GM21529 (cell line): ENCODE results near the gene AASDH.

Source experiments
- ATAC-seq: cut with Tn5 transposase; IDR thresholded peaks from one replicate; pipeline ENCODE4 v1.9.1; 2021; ENCODE audit not compliant: unreplicated experiment

Gene AASDH, protein sequence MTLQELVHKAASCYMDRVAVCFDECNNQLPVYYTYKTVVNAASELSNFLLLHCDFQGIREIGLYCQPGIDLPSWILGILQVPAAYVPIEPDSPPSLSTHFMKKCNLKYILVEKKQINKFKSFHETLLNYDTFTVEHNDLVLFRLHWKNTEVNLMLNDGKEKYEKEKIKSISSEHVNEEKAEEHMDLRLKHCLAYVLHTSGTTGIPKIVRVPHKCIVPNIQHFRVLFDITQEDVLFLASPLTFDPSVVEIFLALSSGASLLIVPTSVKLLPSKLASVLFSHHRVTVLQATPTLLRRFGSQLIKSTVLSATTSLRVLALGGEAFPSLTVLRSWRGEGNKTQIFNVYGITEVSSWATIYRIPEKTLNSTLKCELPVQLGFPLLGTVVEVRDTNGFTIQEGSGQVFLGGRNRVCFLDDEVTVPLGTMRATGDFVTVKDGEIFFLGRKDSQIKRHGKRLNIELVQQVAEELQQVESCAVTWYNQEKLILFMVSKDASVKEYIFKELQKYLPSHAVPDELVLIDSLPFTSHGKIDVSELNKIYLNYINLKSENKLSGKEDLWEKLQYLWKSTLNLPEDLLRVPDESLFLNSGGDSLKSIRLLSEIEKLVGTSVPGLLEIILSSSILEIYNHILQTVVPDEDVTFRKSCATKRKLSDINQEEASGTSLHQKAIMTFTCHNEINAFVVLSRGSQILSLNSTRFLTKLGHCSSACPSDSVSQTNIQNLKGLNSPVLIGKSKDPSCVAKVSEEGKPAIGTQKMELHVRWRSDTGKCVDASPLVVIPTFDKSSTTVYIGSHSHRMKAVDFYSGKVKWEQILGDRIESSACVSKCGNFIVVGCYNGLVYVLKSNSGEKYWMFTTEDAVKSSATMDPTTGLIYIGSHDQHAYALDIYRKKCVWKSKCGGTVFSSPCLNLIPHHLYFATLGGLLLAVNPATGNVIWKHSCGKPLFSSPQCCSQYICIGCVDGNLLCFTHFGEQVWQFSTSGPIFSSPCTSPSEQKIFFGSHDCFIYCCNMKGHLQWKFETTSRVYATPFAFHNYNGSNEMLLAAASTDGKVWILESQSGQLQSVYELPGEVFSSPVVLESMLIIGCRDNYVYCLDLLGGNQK

DNA sequence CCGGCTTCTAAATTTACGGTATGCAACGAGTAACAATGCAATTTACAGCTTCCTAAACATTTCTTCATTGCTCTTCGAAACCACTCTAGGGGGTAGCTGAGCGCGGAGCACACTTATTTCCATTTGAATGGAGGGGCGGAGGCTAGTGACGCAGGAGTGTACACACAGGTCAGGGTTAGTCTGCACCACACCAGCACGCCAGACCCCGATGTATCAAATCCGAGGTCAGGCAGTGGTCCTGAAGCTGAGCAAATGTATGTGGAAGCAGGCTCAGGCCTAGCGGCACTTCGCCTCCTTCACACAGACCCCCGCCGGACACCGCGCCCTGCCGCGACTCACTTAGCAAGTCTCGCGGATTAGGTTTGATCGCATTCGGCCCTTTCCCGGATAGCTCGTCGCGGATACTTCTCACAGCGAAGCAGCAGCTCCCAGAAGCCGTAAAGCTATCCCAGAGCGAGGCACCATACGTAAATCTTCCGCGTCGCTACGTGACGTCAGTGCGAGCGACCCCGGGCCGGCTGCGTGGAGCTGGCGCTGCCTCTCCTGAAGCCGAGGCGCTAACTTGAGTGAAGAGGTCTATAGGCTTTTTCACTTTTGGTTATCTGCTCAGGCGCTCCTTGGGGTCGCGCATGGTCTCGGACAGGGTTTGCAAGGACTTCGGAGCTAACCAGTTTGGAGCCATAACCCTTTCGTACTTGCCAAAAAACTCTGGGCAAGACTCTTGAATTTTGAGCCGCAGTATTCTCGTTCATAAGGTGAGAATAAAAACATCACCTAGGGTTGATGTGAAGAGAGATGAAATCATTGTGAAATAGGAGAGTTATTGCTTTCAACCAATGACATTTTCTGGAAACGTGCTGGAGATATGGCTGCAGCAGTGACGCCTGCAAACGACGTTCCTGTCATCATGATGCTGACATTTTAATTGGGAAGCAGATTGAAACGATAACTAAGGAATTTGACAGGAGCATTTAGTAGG, at the start of gene AASDH:
Gene AASDH (minus strand): TSS at position 469 of the 979 bp plus-strand sequence. CDS start 3,192 bp downstream, outside the sequence.
- peak; percentile 93 for ATAC-seq

DNA sequence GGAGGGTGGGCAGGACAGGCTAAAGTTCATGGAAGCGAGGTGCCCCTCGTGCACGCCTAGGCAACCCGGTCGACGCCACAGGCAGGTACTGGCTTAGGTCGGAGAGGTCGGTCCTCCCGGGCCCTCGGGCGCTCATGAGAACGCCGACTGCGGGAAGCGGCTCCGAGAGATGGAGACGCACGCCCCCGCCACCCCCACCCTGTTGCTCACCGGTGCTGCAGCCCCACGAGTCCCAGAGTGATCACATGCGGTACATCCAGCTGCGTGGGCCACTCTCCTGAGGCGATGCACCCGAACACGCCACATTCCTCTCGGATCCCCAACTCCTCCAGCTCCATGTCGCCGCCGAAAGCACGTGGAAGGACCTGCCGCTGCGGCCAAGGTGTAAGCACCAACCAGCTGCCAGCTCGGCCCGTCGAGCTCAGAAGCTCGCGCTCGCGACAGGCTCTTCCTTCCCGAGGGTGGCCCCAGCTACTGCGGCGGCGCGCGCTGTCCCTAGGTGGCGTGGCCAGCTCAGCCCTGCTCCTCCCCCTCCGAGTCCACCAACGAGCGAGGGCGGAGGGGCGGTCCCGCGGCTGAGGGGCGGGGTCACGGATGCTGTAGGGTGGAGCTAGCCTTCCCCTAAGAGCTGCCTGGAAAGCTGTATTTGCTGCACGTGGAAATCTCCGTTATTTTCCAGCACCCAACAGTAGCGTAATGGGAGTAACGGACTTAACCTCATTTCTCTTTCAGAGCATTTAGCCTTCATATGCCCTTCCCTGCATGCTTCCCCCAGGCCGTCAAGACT, 48.0 kb upstream of the AASDH start, which contains the start of gene PPAT:
Gene PPAT (minus strand): TSS at position 476 of the 787 bp plus-strand sequence. CDS start 138 bp downstream, at position 338.
- ATAC-seq, result peak; percentile 75

DNA sequence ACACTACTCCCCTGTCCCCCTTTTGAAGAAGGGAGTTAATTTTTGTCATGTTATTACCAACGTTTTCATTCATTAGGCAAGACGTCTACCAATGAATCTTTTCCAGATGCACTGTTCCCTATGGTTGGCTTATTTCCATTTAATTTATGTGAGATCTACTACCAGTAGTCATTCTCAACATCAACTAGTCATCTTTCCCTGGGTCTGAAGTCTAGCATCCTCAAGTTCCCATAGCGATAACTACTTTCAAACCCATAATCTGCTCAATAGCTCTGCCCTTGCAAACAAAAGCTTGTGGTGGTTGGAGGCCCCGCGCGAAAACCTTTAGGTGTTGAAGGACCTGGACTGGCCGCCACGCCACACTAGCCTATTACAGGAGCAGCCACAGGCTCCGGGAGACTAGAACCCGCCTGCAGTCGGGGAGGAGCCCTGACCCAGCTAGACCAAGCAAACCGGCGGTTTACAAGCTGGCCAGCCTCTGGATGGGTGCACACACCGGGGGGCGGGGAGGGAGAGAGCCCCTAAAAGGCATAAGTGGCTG, 47.4 kb upstream of the AASDH start:
- ATAC-seq, result peak; percentile 15

DNA sequence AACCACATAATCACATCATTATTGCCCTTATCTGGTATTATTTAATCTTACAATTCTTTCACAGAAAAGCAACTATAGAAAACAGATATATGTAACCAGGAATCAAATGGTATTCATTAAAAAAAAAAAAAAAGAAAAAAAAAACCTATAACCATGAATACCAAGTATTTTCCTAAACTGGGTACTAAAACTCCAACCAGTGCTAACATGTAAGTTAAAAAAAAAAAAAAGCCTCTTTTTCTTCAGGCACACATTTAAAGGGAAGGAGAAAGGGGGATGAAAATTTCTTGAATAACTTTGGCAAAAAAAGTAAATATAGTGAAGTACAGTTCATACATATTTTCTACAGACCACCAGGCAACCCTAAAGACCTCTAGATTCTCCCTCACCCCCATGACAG, 46.0 kb upstream of the AASDH start:
- ATAC-seq, result no peak

DNA sequence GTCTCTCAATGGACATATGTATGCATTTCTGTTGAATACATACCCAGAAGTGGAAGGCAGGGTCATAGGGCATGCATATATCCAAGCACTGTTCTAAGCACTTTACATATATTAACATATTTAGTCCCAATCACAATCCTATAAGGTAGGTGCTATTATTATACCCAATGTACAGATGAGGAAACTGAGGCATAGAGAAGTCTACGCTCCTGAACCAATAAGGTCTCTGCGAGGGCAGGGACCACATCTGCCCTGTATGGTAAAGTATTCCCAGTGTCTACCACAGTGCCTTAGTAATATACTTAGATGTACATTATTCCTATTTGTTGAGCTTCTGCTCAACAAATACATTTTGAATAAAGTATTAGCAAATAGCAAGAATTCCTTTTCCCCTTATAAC, 42.9 kb upstream of the AASDH start:
- ATAC-seq, result no peak

DNA sequence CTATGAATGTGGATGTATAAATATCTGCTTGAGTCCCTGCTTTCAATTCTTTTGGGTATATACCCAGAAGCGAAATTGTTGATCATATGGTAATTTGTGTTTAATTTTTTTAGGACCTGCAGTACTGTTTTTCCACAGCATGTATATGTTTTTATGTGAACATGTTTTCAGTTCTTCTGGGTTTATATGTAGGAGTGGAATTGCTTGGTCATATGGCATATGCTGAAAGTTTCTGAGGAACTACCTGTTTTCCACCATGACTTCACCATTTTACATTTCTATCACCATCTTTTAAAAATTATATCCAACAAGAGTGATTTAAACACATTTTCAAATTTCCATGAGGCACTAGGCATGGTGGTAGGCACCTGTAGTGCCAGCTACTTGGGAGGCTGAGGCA, 39.9 kb upstream of the AASDH start:
- ATAC-seq, result no peak

DNA sequence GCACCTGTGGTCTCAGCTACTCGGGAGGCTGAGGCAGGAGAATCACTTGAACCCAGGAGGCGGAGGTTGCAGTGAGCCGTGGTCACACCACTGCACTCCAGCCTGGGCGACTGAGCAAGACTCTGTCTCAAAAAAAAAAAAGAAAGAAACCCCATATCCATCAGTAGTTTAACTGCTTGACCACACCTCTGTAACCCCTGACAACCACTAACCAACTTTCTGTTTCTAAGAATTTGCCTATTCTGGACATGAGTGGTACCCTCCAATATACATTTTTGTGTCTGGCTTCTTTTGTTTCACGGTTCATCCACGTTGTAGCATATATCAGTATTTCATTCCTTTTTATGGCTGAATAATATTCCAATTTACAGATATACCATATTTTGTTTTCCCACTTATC, 39.0 kb upstream of the AASDH start:
- peak; percentile 86 for ATAC-seq

DNA sequence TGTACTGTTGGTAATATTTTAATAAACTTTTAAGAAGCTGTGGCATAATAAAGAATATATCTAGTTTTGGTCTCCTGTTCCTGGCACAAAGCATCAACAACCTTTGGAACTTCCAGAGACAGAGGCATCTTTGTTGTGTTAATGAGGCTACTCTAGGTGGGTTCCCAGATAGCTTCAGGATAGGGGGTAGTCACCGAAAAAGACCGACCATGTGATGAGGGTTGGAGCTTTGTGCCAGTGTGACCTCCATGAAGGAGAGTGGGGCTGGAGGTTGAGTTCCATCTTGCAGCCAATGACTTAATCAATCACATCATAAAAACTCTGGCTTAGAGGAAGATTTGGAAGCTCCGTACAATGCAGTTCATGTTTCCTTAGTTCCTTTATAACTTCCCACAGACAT, 38.2 kb upstream of the AASDH start:
- ATAC-seq, result no peak

DNA sequence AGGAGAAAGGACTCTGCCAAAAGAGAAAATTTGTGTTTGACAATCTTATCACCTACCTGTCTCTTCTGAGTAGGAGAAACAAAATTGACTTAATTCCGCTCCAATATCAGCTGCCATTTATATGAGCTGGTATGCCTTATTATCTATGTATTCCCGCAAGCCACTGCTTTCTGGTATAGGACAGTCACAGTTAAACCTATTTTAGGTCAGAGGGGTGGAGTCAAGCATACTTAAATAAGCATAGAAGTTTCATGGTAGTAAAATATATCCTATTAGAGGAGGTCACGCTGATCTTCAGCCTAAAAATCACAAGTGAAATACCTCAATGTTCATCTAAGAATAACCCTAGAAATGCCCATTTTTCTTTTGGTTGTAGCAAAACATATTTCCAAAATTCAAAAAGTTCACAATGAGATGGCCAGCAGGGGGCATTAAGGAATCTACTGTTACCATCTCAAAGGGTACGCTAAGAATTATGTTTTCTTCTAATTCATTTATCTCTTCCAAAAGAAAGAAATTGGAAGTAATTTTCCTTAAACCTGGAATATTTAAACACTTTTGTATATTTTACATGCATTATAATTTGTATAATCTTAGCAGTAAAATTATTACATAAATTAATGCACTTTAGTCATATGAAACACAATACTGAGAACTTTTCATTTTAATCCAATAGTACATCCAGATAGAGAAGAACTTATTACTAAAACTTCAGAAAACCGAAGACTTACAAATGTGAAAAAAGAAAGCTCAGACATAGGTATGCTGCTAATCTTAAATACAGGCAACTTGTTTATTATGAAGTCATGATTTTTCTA, 37.6 kb upstream of the AASDH start:
- ATAC-seq, result no peak

DNA sequence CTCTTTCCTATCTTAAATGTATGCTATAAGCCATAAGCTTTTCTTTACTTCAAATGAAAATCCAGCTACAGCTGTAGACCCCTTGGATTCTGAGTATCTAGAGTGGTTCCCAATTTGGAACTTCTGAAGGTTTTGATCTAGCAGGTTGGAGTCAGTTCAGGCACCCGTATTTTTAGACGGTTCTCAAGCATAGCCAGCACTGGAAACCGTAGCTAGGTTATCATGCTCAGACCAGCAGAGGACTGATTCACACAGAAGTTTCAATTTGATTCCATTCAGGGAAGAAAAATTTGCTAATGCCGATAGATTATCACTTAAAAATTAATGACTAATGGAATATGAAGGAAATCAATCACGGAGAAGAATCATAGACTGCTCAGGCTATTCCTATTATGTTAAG, 36.9 kb upstream of the AASDH start:
- no peak for ATAC-seq

DNA sequence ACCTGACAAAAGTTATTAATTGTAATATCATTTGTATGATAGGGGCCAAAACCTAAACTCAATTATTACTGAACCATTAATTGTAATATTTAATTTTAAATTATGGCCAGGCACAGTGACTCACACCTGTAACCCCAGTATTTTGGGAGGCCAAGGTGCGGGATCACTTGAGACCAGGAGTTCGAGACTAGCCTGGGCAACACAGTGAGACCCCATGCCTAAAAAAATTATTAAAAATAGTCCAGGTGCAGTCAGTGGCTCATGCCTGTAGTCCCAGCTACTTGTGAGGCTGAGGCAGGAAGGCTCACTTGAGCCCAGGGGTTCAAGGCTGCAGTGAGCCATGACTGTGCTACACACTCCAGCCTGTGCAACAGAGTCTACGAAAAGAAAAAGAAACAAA, 30.1 kb upstream of the AASDH start:
- no peak for ATAC-seq

DNA sequence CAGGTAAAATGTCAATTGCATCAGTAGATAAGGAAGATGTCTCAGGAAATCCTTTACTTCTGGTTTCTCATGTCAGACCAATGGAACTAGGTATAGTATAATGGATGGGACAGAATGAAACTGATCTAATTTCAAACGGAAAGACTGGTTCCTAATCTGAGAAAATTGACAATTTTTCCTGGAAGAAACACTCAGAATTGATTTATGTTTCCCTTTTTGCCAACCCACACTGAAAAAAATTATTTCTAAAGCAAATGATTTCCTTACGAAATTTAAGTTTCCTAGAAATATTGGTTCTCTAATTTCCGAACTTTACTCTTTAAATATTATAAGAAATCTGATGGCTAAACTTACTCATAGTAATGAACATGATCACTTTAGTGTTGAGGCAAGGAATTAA, 29.1 kb upstream of the AASDH start:
- no peak for ATAC-seq

DNA sequence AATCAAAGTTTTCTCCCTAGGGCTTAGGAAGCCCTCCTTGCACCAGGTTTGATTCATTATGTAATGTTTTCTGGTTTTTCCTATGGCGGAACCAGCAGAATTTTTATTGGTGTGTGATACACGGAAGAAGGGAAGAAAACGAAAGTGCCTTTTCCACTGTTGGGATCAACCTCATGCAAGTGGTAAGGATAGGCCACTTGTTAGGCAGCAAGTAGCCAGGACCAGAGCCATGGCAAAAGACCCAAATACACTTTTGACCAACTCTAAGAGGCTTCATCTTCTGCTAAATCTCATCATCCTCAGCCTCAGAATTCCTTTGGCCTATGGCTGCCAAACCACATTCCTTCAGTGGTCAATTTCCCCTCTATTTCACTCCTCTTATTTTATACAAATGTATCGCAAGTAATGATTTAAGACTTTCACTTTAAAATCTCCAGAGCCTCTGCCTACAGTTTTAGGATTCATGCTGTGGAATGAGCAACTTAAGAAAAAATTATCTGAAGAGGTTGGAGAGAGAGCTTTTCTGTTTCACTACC, 26.9 kb upstream of the AASDH start:
- ATAC-seq, result no peak

DNA sequence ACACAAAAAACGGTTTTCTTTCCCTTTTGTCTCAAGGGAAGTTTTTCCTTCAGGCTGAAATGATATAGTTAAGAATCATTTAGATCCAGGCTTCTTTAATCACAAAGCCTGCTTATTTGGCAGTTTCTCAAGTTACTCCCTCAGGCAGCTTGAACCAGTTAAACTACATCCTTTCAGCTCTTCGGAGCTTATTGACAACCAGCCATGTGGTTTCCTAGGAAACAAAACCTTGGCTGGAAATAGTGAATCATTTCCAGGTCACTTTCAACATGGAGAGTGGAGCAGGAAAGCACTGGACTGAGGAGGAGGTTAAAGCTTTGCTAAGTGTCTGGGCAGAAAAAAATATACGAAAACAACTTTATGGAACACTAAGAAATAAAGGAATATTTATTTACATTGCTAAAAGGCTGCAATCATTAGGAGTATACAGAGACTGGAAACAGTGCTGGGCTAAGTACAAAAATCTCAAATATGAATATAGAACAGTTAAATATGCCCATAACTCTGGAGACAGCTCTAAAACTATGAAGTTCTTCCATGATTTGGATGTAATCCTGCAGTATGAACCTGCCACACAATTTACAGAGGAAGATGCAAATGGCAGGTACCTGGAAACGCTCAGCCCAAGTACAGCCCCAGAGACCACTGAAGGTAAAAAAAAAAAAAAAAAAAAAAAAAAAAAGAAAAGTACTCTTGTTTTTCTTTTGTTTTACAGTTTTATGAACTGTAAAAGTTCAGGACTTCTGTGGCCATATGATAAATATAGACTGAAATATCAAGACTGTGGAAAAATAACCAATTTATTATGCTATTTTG, 23.2 kb upstream of the AASDH start:
- no peak for ATAC-seq

DNA sequence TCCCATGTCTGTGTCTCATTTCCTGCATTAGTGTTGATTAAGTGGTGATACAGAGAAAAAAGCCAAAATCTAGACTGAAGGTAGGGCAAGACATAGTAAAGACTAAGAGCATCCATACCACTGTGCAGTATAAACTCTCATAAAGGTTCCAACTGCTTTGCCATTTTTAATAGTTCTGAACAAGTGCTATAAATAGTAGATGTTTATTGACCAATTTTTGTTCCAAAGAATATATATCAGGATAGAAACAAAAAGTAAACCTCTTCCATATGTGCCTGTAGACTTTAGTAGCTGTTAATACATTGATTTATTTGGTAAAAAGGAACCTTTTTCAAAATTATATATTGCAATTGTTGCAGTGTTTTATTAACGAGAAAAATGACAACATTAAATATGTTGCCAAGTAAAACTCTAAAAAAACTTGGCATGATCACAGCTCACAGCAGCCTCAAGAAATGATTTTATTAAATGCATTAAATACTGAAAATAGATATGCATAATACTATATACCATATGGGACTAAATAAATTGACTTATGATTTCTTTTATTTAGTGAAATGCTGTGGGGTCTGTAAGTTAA, 22.3 kb upstream of the AASDH start:
- ATAC-seq, result no peak

DNA sequence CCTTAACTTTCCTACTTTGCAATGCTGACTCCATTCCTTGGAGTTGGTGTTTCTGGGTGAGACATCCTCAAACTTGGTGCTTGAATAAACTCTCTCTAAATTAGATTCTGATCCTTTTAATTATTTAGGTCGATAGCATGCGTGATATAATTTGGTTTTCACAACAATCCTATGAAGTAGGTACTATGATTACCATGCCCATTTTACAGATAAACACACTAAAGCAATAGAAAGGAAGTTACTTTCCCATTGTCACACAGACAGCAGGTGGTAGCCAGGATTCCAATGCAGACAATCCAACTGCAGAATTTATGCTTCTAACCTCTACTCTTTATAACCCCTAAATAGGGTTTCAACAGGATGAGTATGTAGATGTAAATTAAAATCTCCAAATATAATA, 21.7 kb upstream of the AASDH start:
- ATAC-seq, result no peak

DNA sequence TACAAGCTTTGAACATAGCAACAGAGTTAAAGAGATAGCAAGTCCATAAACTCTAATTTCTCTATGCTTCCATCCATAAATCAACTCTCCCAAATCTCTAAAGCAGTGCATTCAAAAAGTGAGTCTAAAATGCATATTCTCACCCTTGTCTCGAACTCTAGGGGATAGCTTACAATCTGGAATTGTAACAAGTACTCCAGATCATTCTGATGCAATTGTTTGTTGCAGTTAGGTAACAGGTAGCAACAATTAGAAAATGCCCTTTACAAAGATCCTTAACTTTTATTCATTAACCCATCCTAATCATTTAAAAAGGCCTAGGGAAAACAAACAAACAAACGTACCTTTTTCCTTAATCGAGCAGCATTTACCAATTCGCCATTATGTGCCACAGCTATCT, 18.9 kb upstream of the AASDH start:
- ATAC-seq, result no peak
